Body of pancreas (tissue), 4 donors: Measurements from ENCODE around the gene RBM44.

Experiments used
- POLR2A ChIP-seq, 3 donors: fragments of 450-650 bp; IDR thresholded peaks; one replicate each; pipeline ENCODE4 v1.6.1; 2016; ENCODE audit warnings: antibody characterized with exemption in 3 of 3, mild to moderate bottlenecking in 2 of 3
- TF ChIP-seq, protein P1 (sequence below), 7 experiments: fragments of 450-650 bp in 4 of 7; fragments of 200-600 bp in 3 of 7; sonication (generic) in 3 of 7; IDR thresholded peaks; one replicate each; pipeline ENCODE4 v1.5.1; 2016 to 2019; ENCODE audit warnings: antibody characterized with exemption in 7 of 7

DNA sequence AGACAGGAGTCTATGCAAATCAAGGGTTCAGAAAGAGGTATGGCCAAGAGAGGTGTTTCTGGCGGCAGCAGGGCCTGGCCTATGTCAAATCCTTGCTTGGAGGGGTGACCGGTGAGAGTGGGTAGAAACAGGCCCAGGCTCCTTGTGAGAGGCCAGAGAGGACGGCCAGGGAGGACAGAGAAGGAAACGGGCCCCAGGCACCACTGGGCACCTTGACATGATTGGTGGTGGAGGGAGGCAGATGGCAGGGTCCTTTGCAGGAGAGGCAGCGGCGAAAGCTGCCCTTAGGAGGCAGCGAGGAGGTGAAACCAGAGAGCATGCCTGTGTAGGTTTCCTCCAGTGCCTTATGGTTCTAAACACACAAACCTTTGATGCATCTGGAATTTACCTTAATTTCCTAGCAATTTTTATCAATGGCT is 67.1 kb downstream of the RBM44 start:
- TF ChIP-seq POLR2A (IDR thresholded peaks at IDR 0.05), result no peak
- TF ChIP-seq, protein P1, sequence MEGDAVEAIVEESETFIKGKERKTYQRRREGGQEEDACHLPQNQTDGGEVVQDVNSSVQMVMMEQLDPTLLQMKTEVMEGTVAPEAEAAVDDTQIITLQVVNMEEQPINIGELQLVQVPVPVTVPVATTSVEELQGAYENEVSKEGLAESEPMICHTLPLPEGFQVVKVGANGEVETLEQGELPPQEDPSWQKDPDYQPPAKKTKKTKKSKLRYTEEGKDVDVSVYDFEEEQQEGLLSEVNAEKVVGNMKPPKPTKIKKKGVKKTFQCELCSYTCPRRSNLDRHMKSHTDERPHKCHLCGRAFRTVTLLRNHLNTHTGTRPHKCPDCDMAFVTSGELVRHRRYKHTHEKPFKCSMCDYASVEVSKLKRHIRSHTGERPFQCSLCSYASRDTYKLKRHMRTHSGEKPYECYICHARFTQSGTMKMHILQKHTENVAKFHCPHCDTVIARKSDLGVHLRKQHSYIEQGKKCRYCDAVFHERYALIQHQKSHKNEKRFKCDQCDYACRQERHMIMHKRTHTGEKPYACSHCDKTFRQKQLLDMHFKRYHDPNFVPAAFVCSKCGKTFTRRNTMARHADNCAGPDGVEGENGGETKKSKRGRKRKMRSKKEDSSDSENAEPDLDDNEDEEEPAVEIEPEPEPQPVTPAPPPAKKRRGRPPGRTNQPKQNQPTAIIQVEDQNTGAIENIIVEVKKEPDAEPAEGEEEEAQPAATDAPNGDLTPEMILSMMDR (IDR thresholded peaks at IDR 0.05), result no peak
